Measurements from ENCODE around the gene USP24.

DNA sequence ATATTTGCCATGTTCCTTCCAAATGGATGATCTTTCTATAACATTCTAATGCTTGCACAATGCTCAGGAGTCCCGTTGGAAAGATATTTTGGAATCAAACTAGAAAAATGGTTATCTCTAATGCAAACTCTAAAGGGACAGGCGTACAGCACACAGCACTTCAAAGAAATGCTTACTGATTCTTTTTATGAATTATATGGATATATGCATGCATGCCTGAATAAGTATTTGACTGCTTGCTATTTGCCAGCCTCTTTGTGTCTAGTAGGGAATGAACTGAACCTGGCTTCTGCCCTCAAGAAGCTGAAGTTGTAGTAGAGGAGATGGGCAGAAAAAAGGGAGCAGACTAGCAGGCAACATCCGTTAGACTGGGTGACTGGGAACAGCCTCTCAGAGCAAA is 127.7 kb downstream of the USP24 start:
- no peak for TF ChIP-seq CTCF (conservative IDR thresholded peaks at IDR 0.05)
- no peak for TF ChIP-seq ZFX (IDR thresholded peaks at IDR 0.05)

Data from C4-2B (cell line).